ENCODE results near the gene VTI1B. TPM values are rescaled to one million over a fixed set of nuclear protein-coding genes. Genes with fewer than 3 reads are reported as not detected.

VTI1B gene
- total RNA-seq, 4 donors from 2014 or later, result 77.0 to 98.5 (median 90.4) TPM

DNA sequence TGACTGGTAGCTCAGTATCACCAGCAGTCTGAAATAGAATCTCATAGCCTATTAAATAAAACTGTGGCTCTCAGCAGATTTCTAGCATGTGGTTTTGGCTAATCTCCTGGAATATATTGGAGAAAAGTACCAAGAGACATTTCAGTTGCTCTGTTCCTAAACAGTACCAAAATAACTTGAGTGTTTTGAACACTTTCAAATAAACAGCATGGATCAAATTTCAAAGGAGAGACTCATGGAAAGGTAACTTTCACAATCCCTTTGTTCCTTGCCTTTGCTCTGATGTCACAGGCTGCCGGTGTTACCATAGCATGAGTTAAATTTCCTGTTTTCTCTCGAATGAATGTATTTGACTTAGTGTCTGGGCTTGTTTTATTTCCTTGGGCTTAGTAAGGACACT lies 51.3 kb downstream of the VTI1B start:
- Histone ChIP-seq H3K4me3 (no peak overlapping the region), H3K9me3 (no peaks in the 10 kb centered on the region), H3K27ac (peak overlapping the region; percentile 76 to 87 (median 81)), H3K27me3 (no peaks in the 10 kb centered on the region), H3K36me3 (no peaks in the 10 kb centered on the region), H3K4me1 (peaks cover 0 to 47% (median 0%) of the 10 kb centered on the region in 3 donors)
- WGBS, 2 donors (ENCODE audit: low coverage in 1 of 2), result 20 to 31% methylated on average over 1 to 2 of the region's 2 CpGs
- TF ChIP-seq POLR2AphosphoS5 (IDR thresholded peaks at IDR 0.05), result no peak
- TF ChIP-seq EP300 (IDR thresholded peaks at IDR 0.05), result no peak
- TF ChIP-seq POLR2A (IDR thresholded peaks at IDR 0.05), result no peak
- TF ChIP-seq, protein P1, sequence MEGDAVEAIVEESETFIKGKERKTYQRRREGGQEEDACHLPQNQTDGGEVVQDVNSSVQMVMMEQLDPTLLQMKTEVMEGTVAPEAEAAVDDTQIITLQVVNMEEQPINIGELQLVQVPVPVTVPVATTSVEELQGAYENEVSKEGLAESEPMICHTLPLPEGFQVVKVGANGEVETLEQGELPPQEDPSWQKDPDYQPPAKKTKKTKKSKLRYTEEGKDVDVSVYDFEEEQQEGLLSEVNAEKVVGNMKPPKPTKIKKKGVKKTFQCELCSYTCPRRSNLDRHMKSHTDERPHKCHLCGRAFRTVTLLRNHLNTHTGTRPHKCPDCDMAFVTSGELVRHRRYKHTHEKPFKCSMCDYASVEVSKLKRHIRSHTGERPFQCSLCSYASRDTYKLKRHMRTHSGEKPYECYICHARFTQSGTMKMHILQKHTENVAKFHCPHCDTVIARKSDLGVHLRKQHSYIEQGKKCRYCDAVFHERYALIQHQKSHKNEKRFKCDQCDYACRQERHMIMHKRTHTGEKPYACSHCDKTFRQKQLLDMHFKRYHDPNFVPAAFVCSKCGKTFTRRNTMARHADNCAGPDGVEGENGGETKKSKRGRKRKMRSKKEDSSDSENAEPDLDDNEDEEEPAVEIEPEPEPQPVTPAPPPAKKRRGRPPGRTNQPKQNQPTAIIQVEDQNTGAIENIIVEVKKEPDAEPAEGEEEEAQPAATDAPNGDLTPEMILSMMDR (IDR thresholded peaks at IDR 0.05), result no peak
- no peak for ATAC-seq

DNA sequence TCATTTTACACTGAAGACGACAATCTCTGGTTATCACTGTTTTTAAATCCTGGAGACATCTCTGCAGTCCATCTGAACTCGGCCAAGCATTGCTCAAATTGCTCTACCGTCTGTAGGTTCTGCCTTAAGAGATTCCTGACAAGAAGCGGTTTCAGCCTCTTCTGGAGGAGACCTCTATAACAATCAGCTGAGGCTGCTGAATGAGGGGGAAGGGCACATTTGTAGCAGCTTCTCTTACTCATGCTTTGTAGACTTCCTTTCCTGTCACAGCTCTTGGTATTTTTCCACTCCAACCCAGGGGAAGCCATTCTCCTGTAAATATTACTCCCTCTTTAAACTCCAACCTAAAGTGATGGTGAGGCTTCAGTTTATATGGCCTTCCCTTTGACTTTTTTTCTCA lies 51.8 kb downstream of the VTI1B start:
- H3K27ac ChIP-seq, result peak overlapping the region; percentile 76 to 87 (median 81)
- no peaks in the 10 kb centered on the region for H3K27me3 ChIP-seq
- H3K36me3 ChIP-seq, result no peaks in the 10 kb centered on the region
- WGBS, 2 donors (ENCODE audit: low coverage in 1 of 2), result 6 to 9% methylated on average over 4 of the region's 4 CpGs
- no peak overlapping the region for H3K4me3 ChIP-seq
- no peaks in the 10 kb centered on the region for H3K9me3 ChIP-seq
- peak; percentile 40 for ATAC-seq
- TF ChIP-seq EP300 (IDR thresholded peaks at IDR 0.05), result no peak
- TF ChIP-seq POLR2A (IDR thresholded peaks at IDR 0.05), result no peak
- TF ChIP-seq, protein P1 (IDR thresholded peaks at IDR 0.05), result no peak
- no peak for TF ChIP-seq POLR2AphosphoS5 (IDR thresholded peaks at IDR 0.05)
- H3K4me1 ChIP-seq, result peaks cover 0 to 47% (median 0%) of the 10 kb centered on the region in 3 donors

DNA sequence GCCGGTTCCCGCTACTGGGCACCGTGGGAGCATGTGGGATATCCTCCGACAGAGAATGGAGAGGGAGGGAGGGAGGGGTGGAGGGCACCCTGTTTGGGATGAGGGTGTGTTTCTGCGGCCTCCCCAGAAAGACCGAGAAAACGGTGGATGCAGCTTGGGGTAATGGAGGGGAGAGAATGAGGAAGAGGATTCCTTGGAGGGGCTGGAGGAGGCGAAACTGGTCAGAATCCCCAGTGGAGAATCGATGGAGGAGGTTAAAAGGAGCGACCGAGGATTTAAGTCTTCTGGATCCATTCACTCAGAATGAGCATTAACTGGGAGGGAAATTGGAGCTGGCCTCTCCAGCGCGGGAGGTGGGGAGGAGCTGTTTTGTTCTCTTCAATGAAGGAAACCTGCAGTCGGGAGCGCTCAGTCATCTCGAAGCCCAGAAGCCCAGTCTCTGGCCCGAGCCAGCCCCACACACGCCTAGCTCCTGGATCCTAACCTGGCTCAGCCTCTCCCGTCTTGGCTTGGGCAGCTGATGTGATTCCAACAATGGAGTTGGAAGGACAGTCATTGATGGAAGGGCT lies 54.1 kb downstream of the VTI1B start:
- H3K4me3 ChIP-seq, result peak overlapping the region; percentile 48 to 62
- no peaks in the 10 kb centered on the region for H3K9me3 ChIP-seq
- H3K27me3 ChIP-seq, result no peaks in the 10 kb centered on the region
- 2 to 10% methylated on average over 13 to 19 of the region's 19 CpGs for WGBS, 2 donors (ENCODE audit: low coverage in 1 of 2)
- TF ChIP-seq, protein P1 (IDR thresholded peaks at IDR 0.05), result no peak
- TF ChIP-seq POLR2A (IDR thresholded peaks at IDR 0.05) (no peak), POLR2AphosphoS5 (IDR thresholded peaks at IDR 0.05) (no peak), EP300 (IDR thresholded peaks at IDR 0.05) (no peak)
- no peak for ATAC-seq
- peak overlapping the region; percentile 48 to 87 (median 81) for H3K27ac ChIP-seq
- peaks cover 0 to 47% (median 0%) of the 10 kb centered on the region in 3 donors for H3K4me1 ChIP-seq
- no peaks in the 10 kb centered on the region for H3K36me3 ChIP-seq

DNA sequence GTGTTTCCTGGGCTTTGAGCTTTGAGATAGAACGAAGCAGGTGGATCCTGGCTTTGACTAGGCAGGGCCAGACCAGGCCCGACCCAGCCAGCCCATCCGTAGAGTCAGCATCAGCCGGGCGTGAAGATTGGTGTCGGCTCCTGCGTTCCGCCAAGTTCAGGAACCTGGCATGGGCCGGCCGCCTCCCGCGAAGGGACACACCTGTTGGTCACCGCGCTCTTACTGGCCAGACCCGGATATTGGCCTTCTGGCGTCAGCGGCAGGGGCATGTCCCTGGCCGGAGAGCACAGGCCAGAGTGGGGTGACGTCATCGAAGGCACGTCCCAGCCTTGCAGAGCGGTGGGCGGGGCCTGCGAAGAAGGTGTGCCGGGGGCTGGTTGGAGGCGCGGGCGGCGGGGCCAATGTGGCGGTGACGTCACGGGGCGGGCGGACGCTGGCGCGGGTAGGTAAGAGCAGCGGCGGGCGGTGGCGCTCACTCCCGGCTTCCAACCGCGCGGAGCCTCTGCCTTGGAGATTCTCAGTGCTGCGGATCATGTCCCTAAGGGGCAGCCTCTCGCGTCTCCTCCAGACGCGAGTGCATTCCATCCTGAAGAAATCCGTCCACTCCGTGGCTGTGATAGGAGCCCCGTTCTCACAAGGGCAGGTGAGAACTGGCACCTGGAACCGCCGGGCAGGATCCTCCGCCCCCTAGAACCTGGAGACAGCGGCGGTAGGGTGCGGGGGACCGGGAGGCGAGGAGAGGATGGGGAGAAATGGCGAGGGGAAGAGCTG lies 54.8 kb downstream of the VTI1B start, which contains the start of gene ARG2:
Gene ARG2 (plus strand): TSS at position 475 of the 771 bp plus-strand sequence. CDS start 58 bp downstream, at position 533.
- peaks cover 0 to 47% (median 0%) of the 10 kb centered on the region in 3 donors for H3K4me1 ChIP-seq
- H3K4me3 ChIP-seq, result peak within 1 kb of the TSS; percentile 48 to 62
- WGBS, 2 donors (ENCODE audit: low coverage in 1 of 2), result 0% methylated on average over 4 of the region's 62 CpGs; no CpG with 5 or more reads in 1 of the 2 donors
- no peak for TF ChIP-seq EP300 (IDR thresholded peaks at IDR 0.05)
- TF ChIP-seq, protein P1 (IDR thresholded peaks at IDR 0.05), result peak in 2 of 4 experiments; percentile 15 to 20
- peak; percentile 63 for TF ChIP-seq POLR2AphosphoS5 (IDR thresholded peaks at IDR 0.05)
- peak; percentile 74 to 79 for TF ChIP-seq POLR2A (IDR thresholded peaks at IDR 0.05)
- H3K9me3 ChIP-seq, result no peaks in the 10 kb centered on the region
- no peaks in the 10 kb centered on the region for H3K27me3 ChIP-seq
- ATAC-seq, result peak; percentile 95
- H3K36me3 ChIP-seq, result no peaks in the 10 kb centered on the region
- peak within 1 kb of the TSS; percentile 48 to 87 (median 81) for H3K27ac ChIP-seq
